Esophagus squamous epithelium (tissue), 5 donors: ENCODE measurements around the gene SCNN1B. TPM values are rescaled to one million over a fixed set of nuclear protein-coding genes. Genes with fewer than 3 reads are reported as not detected.
A peak's percentile ranks its signal among the peaks of the same experiment; 100 is the strongest.

Source experiments
- DNase-seq: peaks from one replicate; lab custom pipeline; 2025; lab: John Stamatoyannopoulos, UW
- H3K27ac ChIP-seq, 4 donors: fragments of 200-600 bp; sonication (generic); one replicate each; pipeline ENCODE4 v1.5.1; 2016 to 2019; ENCODE audit warnings: mild to moderate bottlenecking in 1 of 4
- H3K27me3 ChIP-seq, 4 donors: fragments of 200-600 bp; sonication (generic); 1 replicate in 3 of 4; 2 replicates in 1 of 4; pipeline versions ENCODE4 v1.5.1 to v1.6.0; 2017 to 2021; ENCODE audit warnings: antibody characterized with exemption in 1 of 4
- H3K36me3 ChIP-seq, 3 donors: fragments of 200-600 bp; sonication (generic); one replicate each; pipeline ENCODE4 v1.5.1; 2016 to 2019
- H3K4me1 ChIP-seq, 3 donors: fragments of 200-600 bp; sonication (generic); one replicate each; pipeline ENCODE4 v1.5.1; 2017 to 2019
- H3K4me3 ChIP-seq, 4 donors: fragments of 200-600 bp; sonication (generic); 1 replicate in 3 of 4; 2 replicates in 1 of 4; pipeline ENCODE4 v1.5.1; 2016 to 2019; ENCODE audit warnings: mild to moderate bottlenecking in 2 of 4, moderate library complexity in 1 of 4
- H3K9me3 ChIP-seq, 3 donors: fragments of 200-600 bp; sonication (generic); one replicate each; pipeline ENCODE4 v1.5.1; 2016 to 2019
- CTCF ChIP-seq, 6 experiments: fragments of 450-650 bp in 4 of 6; fragments of 200-600 bp in 2 of 6; sonication (generic) in 2 of 6; IDR thresholded peaks; one replicate each; pipeline ENCODE4 v1.5.1; 2016 to 2019; ENCODE audit warnings: antibody characterized with exemption in 6 of 6, mild to moderate bottlenecking in 4 of 6, moderate library complexity in 4 of 6
- POLR2A ChIP-seq, 4 donors: fragments of 450-650 bp; IDR thresholded peaks; one replicate each; pipeline ENCODE4 v1.6.1; 2017; ENCODE audit warnings: antibody characterized with exemption in 4 of 4, mild to moderate bottlenecking in 4 of 4, moderate library complexity in 3 of 4
- WGBS, 2 donors: methylation state at CpG; one replicate each; pipeline ENCODE4 v1.1.5; 2018; 5-methylcytosine and 5-hydroxymethylcytosine counted together
- intact Hi-C: fragments of 100-400 bp; cut with DNase I; formaldehyde crosslinking; loops from one replicate; pipeline ENCODE4 v1.15.0; 2022
- total RNA-seq, 4 donors: library from RNA; depleted of rRNA; stranded (reverse); fragments of >200 nt; gene quantifications; one replicate each; pipeline ENCODE4 v1.1.0, GENCODE V29; 2016
- donor health status: DM: yes; HTN: yes; CAD: no.

Gene SCNN1B
- total RNA-seq, 4 donors from 2014 or later: 24.9 to 86.8 (median 36.2) TPM

- H3K27ac ChIP-seq: no peak overlapping the region
- no peak for TF ChIP-seq POLR2A (IDR thresholded peaks at IDR 0.05)
- TF ChIP-seq CTCF (IDR thresholded peaks at IDR 0.05): no peak
- intact Hi-C loops: no loop called here
- H3K9me3 ChIP-seq: no peaks in the 10 kb centered on the region
- H3K27me3 ChIP-seq: no peaks in the 10 kb centered on the region
- WGBS, 2 donors: 89 to 100% methylated on average over 1 to 3 of the region's 7 CpGs
- H3K36me3 ChIP-seq: peaks cover 0 to 36% (median 0%) of the 10 kb centered on the region in 3 donors
- H3K4me1 ChIP-seq: peaks cover 0 to 1% (median 0%) of the 10 kb centered on the region in 3 donors
- no peak overlapping the region for H3K4me3 ChIP-seq
- no peak for DNase-seq
These were observed 54.8 kb downstream of the SCNN1B start for GRCh38 chr16:23356941-23357340.

GRCh38 chr16:23357761-23358290 lies 55.7 kb downstream of the SCNN1B start:
- 74 to 100% methylated on average over 1 to 6 of the region's 8 CpGs for WGBS, 2 donors

GRCh38 chr16:23359092-23359760 lies 57.1 kb downstream of the SCNN1B start:
- no peak for DNase-seq
- Histone ChIP-seq H3K27me3 (no peaks in the 10 kb centered on the region), H3K4me3 (no peak overlapping the region), H3K27ac (no peak overlapping the region), H3K4me1 (peaks cover 8 to 21% (median 9%) of the 10 kb centered on the region in 3 donors), H3K36me3 (peaks cover 0 to 13% (median 0%) of the 10 kb centered on the region in 3 donors), H3K9me3 (no peaks in the 10 kb centered on the region)
- TF ChIP-seq CTCF (IDR thresholded peaks at IDR 0.05) (no peak), POLR2A (IDR thresholded peaks at IDR 0.05) (no peak)
- 73 to 80% methylated on average over 7 of the region's 8 CpGs for WGBS, 2 donors
- intact Hi-C loops: no loop called here

More at GRCh38 chr16:23357761-23358290, 55.7 kb downstream of the SCNN1B start:
- Histone ChIP-seq H3K4me3 (no peak overlapping the region), H3K4me1 (peaks cover 5 to 10% (median 8%) of the 10 kb centered on the region in 3 donors), H3K9me3 (no peaks in the 10 kb centered on the region), H3K27ac (no peak overlapping the region), H3K27me3 (no peaks in the 10 kb centered on the region), H3K36me3 (peaks cover 0 to 27% (median 0%) of the 10 kb centered on the region in 3 donors)
- TF ChIP-seq POLR2A (IDR thresholded peaks at IDR 0.05): no peak
- no peak for TF ChIP-seq CTCF (IDR thresholded peaks at IDR 0.05)
- intact Hi-C loops: no loop called here
- no peak for DNase-seq

- no peaks in the 10 kb centered on the region for H3K36me3 ChIP-seq
- WGBS, 2 donors: 55 to 69% methylated on average over 9 to 11 of the region's 11 CpGs
- H3K9me3 ChIP-seq: no peaks in the 10 kb centered on the region
- TF ChIP-seq POLR2A (IDR thresholded peaks at IDR 0.05): no peak
- TF ChIP-seq CTCF (IDR thresholded peaks at IDR 0.05): no peak
- intact Hi-C loops: no loop called here
- no peaks in the 10 kb centered on the region for H3K27me3 ChIP-seq
- peak overlapping the region in 3 of 4 donors; percentile 45 to 66 (median 64) for H3K27ac ChIP-seq
- no peak overlapping the region for H3K4me3 ChIP-seq
- H3K4me1 ChIP-seq: peaks cover 8 to 21% (median 9%) of the 10 kb centered on the region in 3 donors
- no peak for DNase-seq
These were observed 60.6 kb downstream of the SCNN1B start for GRCh38 chr16:23362460-23363317.
